Activated CD8-positive, alpha-beta memory T cell treated with anti-CD3 and anti-CD28 coated beads, Interleukin-2, amount 50 U/mL, for 1 hour (primary cell): Measurements from ENCODE around the gene EEF1AKMT2.
A peak's percentile ranks its signal among the peaks of the same experiment; 100 is the strongest.

Source experiments
- DNase-seq: peaks from one replicate; pipeline ENCODE4 v3.0.0-alpha.2; 2020; ENCODE audit errors: extremely low read depth

The EEF1AKMT2 gene

GRCh38 chr10:124721330-124722045 is 70.2 kb downstream of the EEF1AKMT2 start:
- no peak for DNase-seq

GRCh38 chr10:124719213-124719851 is 72.4 kb downstream of the EEF1AKMT2 start:
- DNase-seq: peak; percentile 58

- peak; percentile 72 for DNase-seq
Measured at GRCh38 chr10:124717911-124718741, 73.6 kb downstream of the EEF1AKMT2 start.

- DNase-seq: no peak
Measured at GRCh38 chr10:124717041-124717757, 74.5 kb downstream of the EEF1AKMT2 start.

- DNase-seq: no peak
Measured at GRCh38 chr10:124716369-124716768, 75.3 kb downstream of the EEF1AKMT2 start.

- DNase-seq: no peak
Measured at GRCh38 chr10:124715439-124715838, 76.2 kb downstream of the EEF1AKMT2 start.

- no peak for DNase-seq
Measured at GRCh38 chr10:124713679-124714255, 77.9 kb downstream of the EEF1AKMT2 start.

GRCh38 chr10:124712704-124713407 is 78.8 kb downstream of the EEF1AKMT2 start:
- DNase-seq: no peak

GRCh38 chr10:124711145-124711544 is 80.5 kb downstream of the EEF1AKMT2 start:
- no peak for DNase-seq

GRCh38 chr10:124710266-124710881 is 81.3 kb downstream of the EEF1AKMT2 start:
- DNase-seq: no peak

GRCh38 chr10:124709861-124710260 is 81.8 kb downstream of the EEF1AKMT2 start:
- no peak for DNase-seq

GRCh38 chr10:124708922-124709520 is 82.7 kb downstream of the EEF1AKMT2 start:
- DNase-seq: no peak

- no peak for DNase-seq
Measured at GRCh38 chr10:124708246-124708779, 83.4 kb downstream of the EEF1AKMT2 start.
